ENCODE results near the gene IFNLR1. TPM values are rescaled to one million over a fixed set of nuclear protein-coding genes. Genes with fewer than 3 reads are reported as not detected.

Gene IFNLR1
- total RNA-seq, 1 donor from 2014 or later, result 0.32 TPM

DNA sequence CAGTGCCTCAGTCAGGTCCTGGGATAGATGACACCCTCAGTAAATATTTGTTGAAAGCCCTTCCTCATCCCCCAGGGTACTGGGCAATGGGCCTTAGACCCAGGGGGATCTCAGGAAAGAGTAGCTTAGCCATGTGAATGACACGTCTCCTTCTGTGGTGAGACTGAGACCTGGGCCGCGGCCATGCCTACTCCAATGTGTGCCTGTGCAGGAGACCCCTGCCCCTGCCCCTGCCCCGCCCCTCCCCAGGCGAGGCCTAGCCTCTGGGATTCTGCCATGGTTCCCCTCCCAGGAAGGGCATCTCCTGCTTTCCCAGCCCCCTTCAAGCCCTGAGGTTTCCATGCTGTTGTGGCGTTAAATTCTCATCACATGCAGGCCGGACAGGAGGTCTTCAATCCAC, 82.2 kb downstream of the IFNLR1 start:
- Histone ChIP-seq H3K27me3 (no peaks in the 10 kb centered on the region), H3K9me3 (no peaks in the 10 kb centered on the region), H3K4me1 (peaks cover 0 to 15% of the 10 kb centered on the region in 2 donors), H3K36me3 (no peaks in the 10 kb centered on the region), H3K27ac (no peak overlapping the region), H3K4me3 (no peak overlapping the region)
- no peak for DNase-seq (ENCODE audit: low spot score in 2 of 2)
- intact Hi-C loops (cut with DNase I), result no loop called here
- TF ChIP-seq, protein P1, sequence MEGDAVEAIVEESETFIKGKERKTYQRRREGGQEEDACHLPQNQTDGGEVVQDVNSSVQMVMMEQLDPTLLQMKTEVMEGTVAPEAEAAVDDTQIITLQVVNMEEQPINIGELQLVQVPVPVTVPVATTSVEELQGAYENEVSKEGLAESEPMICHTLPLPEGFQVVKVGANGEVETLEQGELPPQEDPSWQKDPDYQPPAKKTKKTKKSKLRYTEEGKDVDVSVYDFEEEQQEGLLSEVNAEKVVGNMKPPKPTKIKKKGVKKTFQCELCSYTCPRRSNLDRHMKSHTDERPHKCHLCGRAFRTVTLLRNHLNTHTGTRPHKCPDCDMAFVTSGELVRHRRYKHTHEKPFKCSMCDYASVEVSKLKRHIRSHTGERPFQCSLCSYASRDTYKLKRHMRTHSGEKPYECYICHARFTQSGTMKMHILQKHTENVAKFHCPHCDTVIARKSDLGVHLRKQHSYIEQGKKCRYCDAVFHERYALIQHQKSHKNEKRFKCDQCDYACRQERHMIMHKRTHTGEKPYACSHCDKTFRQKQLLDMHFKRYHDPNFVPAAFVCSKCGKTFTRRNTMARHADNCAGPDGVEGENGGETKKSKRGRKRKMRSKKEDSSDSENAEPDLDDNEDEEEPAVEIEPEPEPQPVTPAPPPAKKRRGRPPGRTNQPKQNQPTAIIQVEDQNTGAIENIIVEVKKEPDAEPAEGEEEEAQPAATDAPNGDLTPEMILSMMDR (IDR thresholded peaks at IDR 0.05), result no peak

Other genes starting within 250 kb of the IFNLR1 start
- 62.7 TPM for gene PNRC2, start 227.5 kb downstream of the IFNLR1 start, total RNA-seq
- gene SRSF10, start 207.0 kb downstream of the IFNLR1 start, total RNA-seq, result 80.6 TPM
- gene MYOM3, start 75.2 kb downstream of the IFNLR1 start, total RNA-seq, result 1.2 TPM
- gene IL22RA1, start 44.1 kb downstream of the IFNLR1 start, total RNA-seq, result not detected
- gene GRHL3, start 132.1 kb upstream of the IFNLR1 start, total RNA-seq, result not detected
- 11.0 TPM for gene STPG1, start 226.5 kb upstream of the IFNLR1 start, total RNA-seq
- gene NIPAL3, start 228.5 kb upstream of the IFNLR1 start, total RNA-seq, result 73.9 TPM